ENCODE results near the gene CDON.
A peak's percentile ranks its signal among the peaks of the same experiment; 100 is the strongest.

CDON gene, protein sequence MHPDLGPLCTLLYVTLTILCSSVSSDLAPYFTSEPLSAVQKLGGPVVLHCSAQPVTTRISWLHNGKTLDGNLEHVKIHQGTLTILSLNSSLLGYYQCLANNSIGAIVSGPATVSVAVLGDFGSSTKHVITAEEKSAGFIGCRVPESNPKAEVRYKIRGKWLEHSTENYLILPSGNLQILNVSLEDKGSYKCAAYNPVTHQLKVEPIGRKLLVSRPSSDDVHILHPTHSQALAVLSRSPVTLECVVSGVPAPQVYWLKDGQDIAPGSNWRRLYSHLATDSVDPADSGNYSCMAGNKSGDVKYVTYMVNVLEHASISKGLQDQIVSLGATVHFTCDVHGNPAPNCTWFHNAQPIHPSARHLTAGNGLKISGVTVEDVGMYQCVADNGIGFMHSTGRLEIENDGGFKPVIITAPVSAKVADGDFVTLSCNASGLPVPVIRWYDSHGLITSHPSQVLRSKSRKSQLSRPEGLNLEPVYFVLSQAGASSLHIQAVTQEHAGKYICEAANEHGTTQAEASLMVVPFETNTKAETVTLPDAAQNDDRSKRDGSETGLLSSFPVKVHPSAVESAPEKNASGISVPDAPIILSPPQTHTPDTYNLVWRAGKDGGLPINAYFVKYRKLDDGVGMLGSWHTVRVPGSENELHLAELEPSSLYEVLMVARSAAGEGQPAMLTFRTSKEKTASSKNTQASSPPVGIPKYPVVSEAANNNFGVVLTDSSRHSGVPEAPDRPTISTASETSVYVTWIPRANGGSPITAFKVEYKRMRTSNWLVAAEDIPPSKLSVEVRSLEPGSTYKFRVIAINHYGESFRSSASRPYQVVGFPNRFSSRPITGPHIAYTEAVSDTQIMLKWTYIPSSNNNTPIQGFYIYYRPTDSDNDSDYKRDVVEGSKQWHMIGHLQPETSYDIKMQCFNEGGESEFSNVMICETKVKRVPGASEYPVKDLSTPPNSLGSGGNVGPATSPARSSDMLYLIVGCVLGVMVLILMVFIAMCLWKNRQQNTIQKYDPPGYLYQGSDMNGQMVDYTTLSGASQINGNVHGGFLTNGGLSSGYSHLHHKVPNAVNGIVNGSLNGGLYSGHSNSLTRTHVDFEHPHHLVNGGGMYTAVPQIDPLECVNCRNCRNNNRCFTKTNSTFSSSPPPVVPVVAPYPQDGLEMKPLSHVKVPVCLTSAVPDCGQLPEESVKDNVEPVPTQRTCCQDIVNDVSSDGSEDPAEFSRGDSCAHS (N-terminal part only)

DNA sequence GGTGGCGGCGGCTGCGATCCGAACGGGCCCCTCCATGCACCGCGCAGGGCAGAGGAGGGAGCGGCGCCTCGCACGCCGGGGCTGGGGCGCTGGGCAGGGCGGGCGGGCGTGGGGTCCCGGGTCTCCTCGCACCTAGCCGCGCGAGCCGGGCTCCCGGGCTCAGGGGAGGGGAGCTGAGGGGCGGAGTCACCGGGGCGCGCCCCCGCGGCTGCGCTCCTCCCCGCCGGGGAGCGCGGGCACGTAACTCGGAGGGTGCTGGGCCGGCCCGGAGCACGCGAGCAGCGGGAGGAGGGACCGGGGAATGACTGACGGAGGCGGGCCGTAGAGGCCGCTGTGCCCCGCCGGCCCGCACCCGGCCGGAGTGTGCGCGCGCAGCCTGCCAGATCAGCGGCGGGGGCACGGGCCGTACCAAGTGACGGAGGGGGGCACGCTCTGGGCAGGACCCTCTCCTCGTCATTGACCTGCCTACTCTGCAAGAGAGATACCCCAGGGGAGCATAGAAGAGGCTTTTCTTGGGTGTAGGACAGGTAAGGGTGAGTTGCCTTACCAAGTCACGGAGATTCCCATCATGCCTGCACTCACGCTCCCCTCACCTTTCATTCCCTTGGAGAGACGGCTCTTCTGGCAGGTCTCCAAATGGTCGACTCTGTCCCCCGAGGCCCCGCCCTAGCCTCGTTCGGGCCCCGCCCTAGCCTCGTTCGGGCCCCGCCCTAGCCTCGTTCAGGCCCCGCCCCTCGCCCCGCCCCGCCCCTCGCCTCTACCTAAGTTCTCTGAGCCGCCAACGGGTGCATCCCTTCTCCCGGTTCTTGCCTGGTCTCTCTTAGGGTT, at the start of gene CDON:
Gene CDON, minus strand, starts transcription at position 188 of the 828 bp plus-strand sequence. CDS start 39,390 bp downstream, outside the sequence.
- DNase-seq (ENCODE audit: low read depth): peak; percentile 76

DNA sequence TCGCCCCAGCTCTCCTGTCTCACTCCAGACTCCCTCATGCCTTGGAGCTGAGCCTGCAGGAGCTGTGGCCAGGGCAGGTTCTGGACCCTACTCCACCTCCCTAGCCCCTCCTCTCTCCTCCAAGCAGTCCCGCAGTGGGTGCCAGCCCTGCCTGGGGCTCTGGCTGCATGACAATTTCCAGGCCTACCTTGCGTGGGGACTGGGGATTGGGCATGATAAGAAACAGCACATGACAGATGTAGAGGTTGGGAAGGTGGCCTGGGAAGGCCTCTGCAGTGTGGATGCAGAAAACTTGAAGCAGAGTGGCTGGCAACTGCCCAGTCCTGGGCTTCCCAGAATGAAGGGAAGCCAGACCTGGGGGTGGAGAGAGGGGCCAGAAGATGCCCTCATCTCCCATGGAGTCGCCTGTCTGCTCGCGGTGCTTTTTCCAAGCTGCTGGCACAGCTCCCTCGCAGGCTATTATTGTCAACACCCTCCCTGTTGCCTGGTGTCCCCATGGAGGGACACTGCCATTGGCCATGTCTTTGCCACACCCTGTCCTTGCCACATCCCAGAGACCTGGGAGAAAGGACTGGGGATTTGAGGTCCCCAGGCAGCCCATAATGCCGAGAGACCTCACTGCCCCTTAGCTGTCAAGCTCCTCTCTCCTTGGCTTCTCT, 48.9 kb upstream of the CDON start:
- DNase-seq (ENCODE audit: low read depth): no peak

DNA sequence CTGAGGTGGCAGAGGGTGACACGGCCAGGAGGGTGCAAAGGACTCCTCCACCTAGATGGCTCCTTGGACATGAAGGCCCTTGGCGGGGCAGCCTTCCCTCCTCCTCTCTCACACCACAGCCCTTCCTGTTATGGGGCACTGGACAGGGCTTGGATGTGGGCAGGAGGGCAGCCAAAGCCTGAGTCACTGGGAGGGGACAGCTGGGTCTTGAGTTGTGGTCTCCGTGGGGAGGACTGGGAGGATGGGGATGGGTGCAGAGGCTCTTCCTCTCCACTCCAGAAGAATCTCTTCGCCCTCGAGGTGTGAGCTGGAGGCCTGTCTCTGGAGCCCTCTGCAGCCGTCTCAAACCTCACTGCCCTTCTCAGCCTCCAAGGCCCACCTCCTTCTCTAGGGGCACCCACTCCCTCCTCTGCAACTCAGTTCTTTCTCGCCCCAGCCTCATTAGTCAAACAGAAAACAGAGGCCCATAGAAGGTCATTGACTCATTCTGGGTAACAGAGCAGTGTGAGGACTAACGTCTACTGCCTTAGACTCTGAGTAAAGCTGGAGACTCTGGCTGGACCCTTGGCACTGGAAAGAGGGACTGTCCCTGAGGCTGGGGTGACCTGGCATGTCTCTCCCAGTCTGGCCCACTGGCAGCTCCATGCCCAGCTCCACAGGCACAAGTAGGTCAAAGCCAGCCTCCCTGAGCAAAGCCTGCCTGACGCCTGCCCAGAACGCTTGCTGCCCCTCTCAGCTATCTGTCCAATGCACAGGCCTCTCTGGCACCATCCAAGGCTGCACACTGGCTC, 47.5 kb upstream of the CDON start:
- no peak for DNase-seq (ENCODE audit: low read depth)

DNA sequence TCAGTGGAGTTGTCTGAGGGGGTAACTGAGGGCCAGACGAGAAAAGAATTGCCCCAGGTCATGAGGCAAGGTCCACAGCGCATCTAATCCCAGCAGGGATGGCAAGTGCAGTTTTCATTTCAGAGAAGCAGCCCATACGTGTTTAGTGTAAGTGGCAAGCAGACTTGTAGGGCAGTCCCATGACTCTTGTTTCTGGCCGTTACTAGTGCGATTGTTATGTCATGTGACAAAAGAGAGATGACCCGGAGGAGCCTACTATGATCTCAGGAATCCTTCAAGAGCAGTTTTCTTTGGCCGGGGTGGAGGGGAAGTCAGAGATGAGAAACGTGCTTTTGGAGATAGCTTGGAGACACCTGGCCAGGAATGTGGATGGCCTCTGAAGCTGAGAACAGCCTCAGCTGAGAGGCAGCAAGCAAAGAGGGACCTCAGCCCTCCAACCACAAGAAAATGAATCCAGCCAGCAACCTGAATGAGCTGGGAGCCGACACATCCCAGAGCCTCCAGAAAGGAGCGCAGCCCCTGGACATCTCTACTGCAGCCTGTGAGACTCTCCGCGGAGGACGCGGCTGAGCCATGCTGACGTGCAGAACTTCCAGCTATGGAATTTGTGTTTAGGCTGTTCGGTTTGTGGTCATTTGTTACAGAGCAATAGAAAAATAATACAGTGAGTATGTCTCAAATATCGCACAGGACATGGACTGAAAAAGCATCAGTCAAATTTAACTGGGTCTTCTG, 44.1 kb upstream of the CDON start:
- DNase-seq (ENCODE audit: low read depth): no peak

DNA sequence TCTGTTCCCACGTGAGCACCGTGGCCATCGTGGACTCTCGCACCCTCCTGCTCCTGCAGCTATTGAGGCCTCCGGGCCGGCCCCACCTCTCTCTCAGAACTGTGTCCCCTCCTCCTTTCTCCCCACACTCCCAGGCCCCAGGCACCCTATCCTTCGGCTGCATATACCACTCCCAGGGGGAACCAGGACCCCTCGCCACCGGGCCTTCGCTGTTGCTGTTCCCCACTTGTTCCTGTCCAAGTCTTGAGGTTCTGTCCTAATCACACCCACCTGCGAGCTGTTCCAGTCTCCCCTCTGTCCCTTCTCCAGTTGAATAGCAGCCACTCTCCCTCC, 43.0 kb upstream of the CDON start:
- DNase-seq (ENCODE audit: low read depth): no peak

DNA sequence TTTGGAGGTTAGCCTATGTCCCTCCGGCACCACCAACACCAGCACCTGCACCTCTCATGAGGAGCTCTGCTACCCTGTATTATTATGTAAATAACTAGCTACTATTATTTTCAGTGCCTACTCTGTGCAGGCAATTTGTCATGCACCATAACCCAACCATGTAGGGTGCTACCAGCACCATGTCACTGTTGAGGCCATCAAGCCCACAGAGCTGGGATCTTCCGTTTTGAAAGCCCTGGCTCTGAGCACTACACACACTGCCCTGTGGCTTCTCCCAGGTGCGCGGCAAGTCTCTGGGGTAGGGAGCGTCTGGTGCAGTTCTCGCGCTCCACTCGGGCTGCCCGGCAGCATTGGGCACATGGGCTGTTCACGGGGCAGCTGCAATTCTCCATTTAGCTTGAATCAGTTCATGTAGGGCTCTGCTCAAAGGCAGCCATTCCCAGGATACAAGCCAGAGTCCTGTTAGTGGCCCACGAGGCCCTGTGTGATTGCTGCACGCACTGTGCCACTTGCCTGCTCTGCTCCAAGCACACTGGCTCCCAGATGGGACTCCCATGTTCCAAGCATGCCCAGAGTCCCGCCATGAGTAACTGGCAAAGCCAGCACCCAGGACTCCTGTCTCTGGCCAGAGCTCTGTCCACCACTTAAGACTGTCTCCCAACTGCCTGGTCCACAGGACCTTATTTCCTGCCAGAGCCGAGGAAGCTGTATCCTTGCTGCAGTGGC, 42.5 kb upstream of the CDON start:
- no peak for DNase-seq (ENCODE audit: low read depth)

DNA sequence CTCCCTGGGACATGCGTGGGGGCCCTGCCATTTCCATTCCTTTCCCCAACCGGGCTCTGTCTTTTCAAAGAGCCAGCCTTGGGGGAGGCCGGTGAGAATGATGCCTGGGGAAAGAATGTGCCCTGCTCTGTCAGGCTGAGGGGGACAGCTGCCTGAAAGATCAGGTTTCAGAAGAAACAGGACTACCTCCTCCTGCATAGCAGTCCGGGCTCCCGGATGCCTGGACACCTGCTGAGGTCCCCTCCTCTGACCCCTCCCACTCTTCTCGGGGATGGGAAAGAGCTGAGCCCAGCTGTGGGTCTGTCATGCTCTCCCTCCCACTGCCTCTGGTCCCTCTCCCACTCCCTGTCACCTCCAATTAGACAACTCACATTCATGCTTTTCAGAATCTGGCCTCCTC, 41.8 kb upstream of the CDON start:
- DNase-seq (ENCODE audit: low read depth): no peak

DNA sequence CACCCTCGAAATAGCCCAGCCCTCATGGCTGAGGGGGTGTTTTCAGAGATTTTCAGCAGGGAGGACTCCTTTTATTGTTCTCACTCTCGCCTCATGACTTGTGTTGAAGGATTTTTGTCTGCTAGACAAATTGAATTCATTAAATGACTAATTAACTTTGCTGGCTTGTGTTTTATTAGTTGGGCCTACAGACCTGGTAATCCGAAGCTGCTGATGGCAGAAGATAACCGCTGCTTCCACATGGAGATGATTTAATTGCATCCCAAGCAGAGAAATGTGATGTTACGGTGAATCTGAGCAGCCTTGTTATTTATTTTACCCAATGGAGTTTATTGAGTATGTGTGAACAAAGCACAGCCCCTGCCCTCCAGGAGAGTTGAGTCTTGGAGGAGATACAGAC, 40.5 kb upstream of the CDON start:
- DNase-seq (ENCODE audit: low read depth): no peak

DNA sequence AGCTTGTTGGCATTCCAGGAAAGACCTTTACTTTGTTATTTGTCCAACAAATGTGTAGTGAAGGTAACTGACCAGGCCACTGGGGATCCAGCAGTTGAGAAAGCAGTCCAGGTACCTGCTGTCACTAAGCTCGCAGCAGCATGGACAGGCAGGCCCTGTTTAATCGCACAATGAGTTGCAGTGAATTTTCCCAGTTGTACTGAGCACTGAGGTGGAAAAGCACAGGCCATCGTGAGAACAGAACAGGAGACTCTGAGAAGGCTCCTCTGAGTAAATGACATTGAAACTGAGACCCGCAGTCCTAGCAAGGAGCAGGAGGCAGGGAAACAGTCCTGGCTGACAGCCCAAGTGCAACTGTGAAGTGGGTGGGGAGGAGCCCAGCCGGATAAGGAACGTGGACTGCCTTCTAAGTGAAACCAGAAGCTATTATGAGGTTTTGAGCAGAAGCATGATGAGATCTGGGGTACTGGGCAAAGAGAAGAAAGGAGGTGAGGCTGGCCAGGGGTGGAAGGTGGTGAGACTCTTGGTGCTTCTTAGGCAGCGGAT, 39.8 kb upstream of the CDON start:
- DNase-seq (ENCODE audit: low read depth): no peak

DNA sequence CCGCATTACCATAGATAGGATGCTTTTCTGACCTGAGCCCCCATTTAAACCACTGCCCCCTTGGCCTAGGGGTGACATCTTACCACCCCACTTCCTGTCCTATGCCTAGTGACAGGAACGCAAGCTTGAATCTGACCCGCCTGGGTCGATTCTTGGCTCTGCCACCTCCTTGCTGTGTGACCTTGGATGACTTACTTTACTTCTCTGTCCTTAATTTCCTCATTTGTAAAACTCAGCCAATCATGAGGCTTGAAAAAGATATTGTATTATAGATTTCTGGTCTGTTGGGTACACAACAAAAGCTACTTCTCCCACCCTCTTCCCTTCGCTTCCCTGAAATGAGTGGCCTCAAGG, 39.2 kb upstream of the CDON start:
- no peak for DNase-seq (ENCODE audit: low read depth)

DNA sequence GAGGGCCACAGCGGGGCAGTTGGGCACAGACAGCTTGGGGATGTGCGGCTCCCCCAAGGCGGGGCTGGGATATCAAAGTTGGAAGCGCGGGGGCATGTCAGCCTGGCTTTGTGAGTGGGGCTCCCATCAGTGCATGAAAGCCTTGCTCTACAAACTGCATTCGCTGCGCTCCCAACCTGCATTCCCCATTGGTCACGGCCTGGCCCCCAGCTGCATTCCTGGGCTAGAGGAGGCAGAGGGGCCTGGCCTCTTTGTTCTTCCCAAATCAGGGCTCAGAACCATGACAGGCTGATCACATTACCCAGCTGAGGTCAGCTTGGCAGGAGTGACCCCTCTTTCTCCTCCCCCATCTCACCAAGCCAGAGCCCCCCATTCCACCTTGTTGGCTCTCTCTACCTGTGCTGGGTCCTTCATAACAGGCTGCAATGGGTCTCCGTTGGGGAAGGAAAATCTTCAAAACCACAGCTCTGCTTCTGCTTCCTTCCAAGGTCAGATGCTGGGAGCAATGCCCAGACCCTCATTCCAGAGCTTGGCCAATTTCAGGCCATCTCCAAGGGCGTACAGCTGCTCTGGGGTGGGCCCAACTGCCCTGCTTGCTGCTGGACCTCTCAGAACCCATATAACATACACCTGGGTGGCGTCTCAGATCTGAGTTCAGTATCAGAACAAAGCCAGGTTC, 38.7 kb upstream of the CDON start:
- DNase-seq (ENCODE audit: low read depth): no peak

DNA sequence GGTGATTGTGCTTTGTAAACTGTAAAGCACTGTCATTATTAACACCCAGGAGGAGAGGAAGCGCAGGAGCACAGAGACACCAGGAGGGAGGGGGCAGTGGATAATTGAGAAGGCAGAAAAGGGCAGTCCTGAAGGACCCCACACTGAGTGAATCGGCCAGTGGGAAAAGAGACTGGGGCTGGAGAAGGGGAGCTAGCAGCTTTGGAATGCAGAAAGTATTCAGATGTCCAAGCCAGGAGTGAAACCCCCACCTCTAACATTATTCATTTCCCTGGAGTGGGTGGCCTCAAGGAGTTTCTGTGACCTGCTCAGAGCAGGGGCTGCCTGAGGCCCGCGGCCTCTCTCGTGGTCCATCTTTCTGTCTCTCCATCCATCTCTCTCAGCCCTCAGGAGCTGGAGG, 38.0 kb upstream of the CDON start:
- no peak for DNase-seq (ENCODE audit: low read depth)

DNA sequence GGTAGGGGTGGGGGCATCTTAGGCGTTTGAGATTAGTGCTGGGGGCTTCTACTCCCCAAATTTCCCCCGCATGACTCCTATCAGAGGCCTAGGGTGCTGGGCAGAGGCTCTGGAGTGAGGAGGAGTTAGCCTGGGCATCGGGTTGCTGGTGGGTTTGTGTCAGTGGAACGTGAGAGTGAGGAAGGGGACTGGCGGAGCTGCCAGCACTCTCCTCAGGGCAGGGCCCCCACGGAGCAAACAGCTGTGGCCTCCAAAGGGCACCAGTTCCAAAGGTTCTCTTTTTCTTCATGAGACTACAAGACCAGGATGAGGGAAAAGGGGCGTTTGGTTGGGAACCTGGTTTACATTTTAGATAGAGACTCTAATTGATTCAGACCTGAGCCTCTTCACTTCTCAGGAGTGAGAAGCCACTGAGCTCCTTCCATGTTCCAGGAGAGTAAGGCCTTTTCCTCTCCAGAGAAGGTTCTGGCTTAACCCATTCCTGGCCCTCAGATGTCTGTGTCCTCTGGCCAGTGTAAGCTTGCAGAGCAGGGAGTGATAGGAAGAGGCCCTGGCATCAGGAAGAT, 35.6 kb upstream of the CDON start:
- DNase-seq (ENCODE audit: low read depth): no peak

DNA sequence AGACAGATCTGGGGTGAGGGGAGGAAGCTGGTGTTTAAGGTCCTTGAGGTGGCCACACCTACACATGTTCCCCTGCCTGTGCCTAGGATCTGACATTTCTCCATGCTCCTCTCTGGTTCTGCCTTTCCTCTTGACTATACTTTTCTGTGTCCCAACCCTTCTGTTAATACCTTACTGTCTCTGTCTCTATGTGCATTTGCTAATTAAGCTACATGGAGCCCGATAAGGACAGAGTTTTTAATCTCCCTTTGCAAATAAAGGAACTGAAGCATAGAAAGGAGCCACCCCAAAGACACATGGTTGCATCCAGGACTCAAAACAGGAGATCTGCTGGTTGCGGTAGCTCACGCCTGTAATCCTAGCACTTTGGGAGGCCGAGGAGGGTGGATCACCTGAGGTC, 33.1 kb upstream of the CDON start:
- DNase-seq (ENCODE audit: low read depth): no peak

DNA sequence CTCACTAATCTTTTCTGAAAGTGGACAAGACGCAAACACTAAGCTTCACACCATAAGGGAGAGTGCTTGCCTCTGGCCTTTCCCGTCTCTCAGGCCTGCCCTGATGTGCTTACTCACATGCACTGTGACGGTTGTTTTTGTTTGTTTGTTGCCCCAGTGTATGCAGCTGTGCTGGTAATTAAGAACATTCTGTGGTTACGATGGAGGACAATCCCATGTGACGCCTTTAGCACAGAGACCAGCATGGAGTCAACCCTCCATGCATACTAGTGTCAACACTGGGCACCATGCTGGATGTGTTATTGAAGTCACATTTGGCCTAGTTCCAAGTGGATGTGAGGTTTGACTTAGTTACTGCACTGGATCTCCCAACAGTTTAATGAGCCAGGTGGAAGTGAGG, 27.8 kb upstream of the CDON start:
- no peak for DNase-seq (ENCODE audit: low read depth)

DNA sequence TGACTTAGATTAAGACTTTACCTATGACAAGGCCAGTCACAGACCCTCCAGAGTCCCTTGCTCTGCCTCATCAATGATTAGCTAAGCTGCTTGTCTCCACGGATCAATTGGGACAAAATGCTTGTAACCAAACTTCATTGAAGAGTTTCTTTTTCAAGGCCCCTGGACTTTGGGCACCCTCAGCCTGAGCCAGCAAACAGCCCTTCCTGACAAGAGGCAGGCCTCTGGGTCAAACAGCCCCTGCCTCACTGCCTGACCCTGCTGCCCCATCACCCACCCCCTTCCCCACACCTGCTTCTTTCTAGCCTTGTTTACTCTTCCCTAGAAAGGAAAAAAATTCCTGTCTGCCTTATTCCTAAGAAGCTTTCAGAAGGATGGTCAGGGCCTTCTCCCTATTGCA, 26.3 kb upstream of the CDON start:
- DNase-seq (ENCODE audit: low read depth): no peak

DNA sequence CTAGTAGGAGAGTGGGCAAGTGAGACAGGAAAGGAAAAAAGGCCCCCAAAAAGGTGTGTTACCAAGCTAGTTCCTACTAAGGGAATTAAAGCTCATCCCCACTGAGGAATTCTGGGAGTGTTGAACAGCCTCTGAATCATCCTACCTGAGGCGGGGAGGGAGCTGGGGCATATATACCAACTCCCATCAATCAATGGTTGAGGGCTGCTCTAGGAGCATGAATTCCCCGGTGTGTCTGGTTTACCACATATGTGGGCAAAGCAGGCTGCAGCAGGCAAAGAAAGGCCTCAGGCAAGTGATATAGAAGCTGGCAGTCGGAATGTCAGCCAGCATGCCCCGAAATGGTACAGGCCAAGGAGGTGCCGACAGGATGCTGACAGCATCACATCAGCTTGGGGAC, 23.6 kb upstream of the CDON start:
- DNase-seq (ENCODE audit: low read depth): no peak

DNA sequence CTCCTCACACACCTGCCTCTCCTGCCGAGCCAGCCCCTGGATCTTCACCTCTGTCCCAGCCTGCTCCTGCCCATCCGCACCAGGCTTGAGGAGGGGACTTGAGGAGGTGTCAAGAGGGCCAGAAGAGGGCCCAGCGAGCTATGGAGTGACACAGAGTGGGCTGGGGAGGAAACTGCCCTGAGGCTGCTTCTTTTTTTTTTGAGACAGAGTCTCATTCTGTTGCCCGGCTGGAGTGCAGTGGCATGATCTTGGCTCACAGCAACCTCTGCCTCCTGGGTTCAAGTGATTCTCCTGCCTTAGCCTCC, 21.9 kb upstream of the CDON start:
- DNase-seq (ENCODE audit: low read depth): no peak

All from GM04504 (cell line).